Ascending aorta (tissue), 2 donors: ENCODE data around the gene NUP37. TPM values are rescaled to one million over a fixed set of nuclear protein-coding genes. Genes with fewer than 3 reads are reported as not detected.

ENCODE experiments used
- DNase-seq, 2 donors: peaks; one replicate each; pipeline ENCODE4 v3.0.0-alpha.2; 2019; ENCODE audit warnings: low spot score in 2 of 2
- H3K27ac ChIP-seq, 2 donors: fragments of 200-600 bp; sonication (generic); one replicate each; pipeline ENCODE4 v1.5.1; 2016 to 2017; ENCODE audit warnings: mild to moderate bottlenecking in 1 of 2
- H3K27me3 ChIP-seq: fragments of 200-600 bp; sonication (generic); one replicate; pipeline ENCODE4 v1.5.1; 2017
- H3K36me3 ChIP-seq, 2 donors: fragments of 200-600 bp; sonication (generic); one replicate each; pipeline ENCODE4 v1.5.1; 2016
- H3K4me1 ChIP-seq, 2 donors: fragments of 200-600 bp; sonication (generic); one replicate each; pipeline ENCODE4 v1.5.1; 2016 to 2017; ENCODE audit warnings: mild to moderate bottlenecking in 1 of 2
- H3K4me3 ChIP-seq, 2 donors: fragments of 200-600 bp; sonication (generic); one replicate each; pipeline ENCODE4 v1.5.1; 2016 to 2017; ENCODE audit warnings: mild to moderate bottlenecking in 1 of 2
- H3K9me3 ChIP-seq, 2 donors: fragments of 200-600 bp; sonication (generic); one replicate each; pipeline ENCODE4 v1.5.1; 2016
- intact Hi-C: fragments of 100-400 bp; cut with DNase I; formaldehyde crosslinking; loops from one replicate; pipeline ENCODE4 v1.15.1; 2023
- total RNA-seq: library from RNA; depleted of rRNA; stranded (reverse); fragments of >200 nt; gene quantifications from one replicate; pipeline ENCODE4 v1.1.0, GENCODE V29; 2016
- TF ChIP-seq, protein P1 (sequence below), 3 experiments: fragments of 200-600 bp in 2 of 3; fragments of 450-650 bp in 1 of 3; sonication (generic) in 2 of 3; IDR thresholded peaks; one replicate each; pipeline ENCODE4 v1.5.1; 2016 to 2019; ENCODE audit warnings: antibody characterized with exemption in 3 of 3, mild to moderate bottlenecking in 1 of 3, moderate library complexity in 1 of 3

The NUP37 gene
- total RNA-seq, 1 donor from 2014 or later, result 66.9 TPM

- intact Hi-C loops, result no loop called here
- no peaks in the 10 kb centered on the region for H3K9me3 ChIP-seq
- DNase-seq, result no peak
- peaks cover under 1 to 14% of the 10 kb centered on the region in 2 donors for H3K36me3 ChIP-seq
- H3K4me3 ChIP-seq, result no peak overlapping the region
- H3K4me1 ChIP-seq, result no peaks in the 10 kb centered on the region
- no peak overlapping the region for H3K27ac ChIP-seq
- H3K27me3 ChIP-seq, result no peaks in the 10 kb centered on the region
- TF ChIP-seq, protein P1, sequence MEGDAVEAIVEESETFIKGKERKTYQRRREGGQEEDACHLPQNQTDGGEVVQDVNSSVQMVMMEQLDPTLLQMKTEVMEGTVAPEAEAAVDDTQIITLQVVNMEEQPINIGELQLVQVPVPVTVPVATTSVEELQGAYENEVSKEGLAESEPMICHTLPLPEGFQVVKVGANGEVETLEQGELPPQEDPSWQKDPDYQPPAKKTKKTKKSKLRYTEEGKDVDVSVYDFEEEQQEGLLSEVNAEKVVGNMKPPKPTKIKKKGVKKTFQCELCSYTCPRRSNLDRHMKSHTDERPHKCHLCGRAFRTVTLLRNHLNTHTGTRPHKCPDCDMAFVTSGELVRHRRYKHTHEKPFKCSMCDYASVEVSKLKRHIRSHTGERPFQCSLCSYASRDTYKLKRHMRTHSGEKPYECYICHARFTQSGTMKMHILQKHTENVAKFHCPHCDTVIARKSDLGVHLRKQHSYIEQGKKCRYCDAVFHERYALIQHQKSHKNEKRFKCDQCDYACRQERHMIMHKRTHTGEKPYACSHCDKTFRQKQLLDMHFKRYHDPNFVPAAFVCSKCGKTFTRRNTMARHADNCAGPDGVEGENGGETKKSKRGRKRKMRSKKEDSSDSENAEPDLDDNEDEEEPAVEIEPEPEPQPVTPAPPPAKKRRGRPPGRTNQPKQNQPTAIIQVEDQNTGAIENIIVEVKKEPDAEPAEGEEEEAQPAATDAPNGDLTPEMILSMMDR (IDR thresholded peaks at IDR 0.05), result no peak
These were observed 60.6 kb downstream of the NUP37 start for GRCh38 chr12:102059343-102059742.

DNA sequence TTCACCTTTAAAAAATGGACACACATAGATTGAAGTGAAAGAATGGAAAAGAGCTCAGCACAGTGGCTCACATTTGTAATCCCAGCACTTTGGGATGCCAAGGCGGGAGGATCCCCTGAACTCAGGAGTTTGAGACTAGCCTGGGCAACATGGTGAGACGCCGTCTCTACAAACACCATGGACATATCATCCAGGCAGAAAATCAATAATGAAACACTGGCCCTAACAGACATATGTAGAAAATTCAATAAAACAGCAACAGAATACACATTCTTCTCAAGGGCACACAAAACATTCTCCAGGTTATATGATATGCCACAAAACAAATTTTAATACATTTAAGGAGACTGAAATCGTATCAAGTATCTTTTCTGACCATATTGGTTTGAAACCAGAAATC lies 65.6 kb downstream of the NUP37 start:
- no peak overlapping the region for H3K27ac ChIP-seq
- no peak overlapping the region for H3K4me3 ChIP-seq
- TF ChIP-seq, protein P1 (IDR thresholded peaks at IDR 0.05), result no peak
- H3K27me3 ChIP-seq, result no peaks in the 10 kb centered on the region
- intact Hi-C loops, result no loop called here
- H3K36me3 ChIP-seq, result peaks cover 10 to 41% of the 10 kb centered on the region in 2 donors
- no peak for DNase-seq
- no peaks in the 10 kb centered on the region for H3K4me1 ChIP-seq
- H3K9me3 ChIP-seq, result no peaks in the 10 kb centered on the region

DNA sequence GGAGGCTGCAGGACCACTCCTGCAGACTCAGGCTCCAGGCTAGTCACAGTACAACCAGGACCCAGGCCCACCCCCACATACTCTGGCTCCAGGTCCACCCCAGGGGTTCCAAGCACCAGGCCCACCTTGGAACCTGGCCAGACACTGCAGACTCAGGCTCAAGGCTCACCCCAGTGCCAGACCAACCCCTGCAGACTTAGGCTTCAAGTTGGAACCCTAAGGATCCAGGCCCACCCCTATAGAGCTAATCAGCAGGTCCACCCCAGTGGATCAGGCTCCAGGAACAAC lies 66.9 kb downstream of the NUP37 start:
- Histone ChIP-seq H3K27me3 (no peaks in the 10 kb centered on the region), H3K9me3 (no peaks in the 10 kb centered on the region), H3K4me1 (no peaks in the 10 kb centered on the region), H3K36me3 (peaks cover 10 to 53% of the 10 kb centered on the region in 2 donors), H3K27ac (no peak overlapping the region), H3K4me3 (no peak overlapping the region)
- DNase-seq, result no peak
- intact Hi-C loops, result no loop called here
- TF ChIP-seq, protein P1 (IDR thresholded peaks at IDR 0.05), result no peak

- Histone ChIP-seq H3K4me3 (no peak overlapping the region), H3K27ac (no peak overlapping the region), H3K36me3 (peaks cover 10 to 55% of the 10 kb centered on the region in 2 donors), H3K9me3 (no peaks in the 10 kb centered on the region), H3K27me3 (no peaks in the 10 kb centered on the region), H3K4me1 (no peaks in the 10 kb centered on the region)
- DNase-seq, result no peak
- TF ChIP-seq, protein P1 (IDR thresholded peaks at IDR 0.05), result no peak
- intact Hi-C loops, result no loop called here
These were observed 67.5 kb downstream of the NUP37 start for GRCh38 chr12:102052192-102053061.

DNA sequence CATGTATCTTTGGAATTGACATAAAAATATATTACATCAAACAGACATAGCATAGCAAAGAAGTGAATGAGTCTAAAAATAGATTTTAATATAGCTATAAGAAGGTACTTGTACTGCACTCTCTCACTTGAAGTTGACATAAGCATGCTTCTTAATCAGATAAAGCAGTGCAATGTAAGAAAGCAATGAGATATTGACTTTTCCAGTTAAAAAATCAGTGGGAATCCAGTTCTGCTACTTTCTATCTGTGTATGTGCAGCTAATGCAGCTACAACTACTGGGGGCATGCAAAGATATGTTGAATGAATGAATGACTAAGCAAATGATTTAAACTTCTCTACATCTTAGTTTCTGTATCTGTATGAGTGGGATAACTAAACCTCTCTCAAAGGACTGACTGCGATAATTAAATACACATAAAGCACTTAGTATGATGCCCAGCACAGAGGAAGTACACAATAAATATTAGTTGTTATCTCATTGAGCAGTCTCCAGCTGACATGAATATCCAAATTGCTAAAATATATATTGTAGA lies 68.4 kb downstream of the NUP37 start:
- Histone ChIP-seq H3K36me3 (peaks cover 14 to 51% of the 10 kb centered on the region in 2 donors), H3K27me3 (no peaks in the 10 kb centered on the region), H3K9me3 (no peaks in the 10 kb centered on the region), H3K4me1 (no peaks in the 10 kb centered on the region), H3K4me3 (no peak overlapping the region), H3K27ac (no peak overlapping the region)
- intact Hi-C loops, result no loop called here
- DNase-seq, result no peak
- TF ChIP-seq, protein P1 (IDR thresholded peaks at IDR 0.05), result no peak
